IPS DF 6.9 (cell line): Measurements from ENCODE around the gene EHD2.
"Not testable (repeated sequence)": the region's sequence is repeated elsewhere in the genome, so short reads cannot be mapped to it uniquely, and the experiment has no call there.

Source experiments
- DNase-seq: peaks from one replicate; pipeline ENCODE4 v3.0.0-alpha.2; 2013; ENCODE audit warnings: low read depth, low spot score
- H3K27ac ChIP-seq: one replicate; pipeline ENCODE4 v1.5.1; 2013; ENCODE audit warnings: low read length, control low read depth
- H3K27me3 ChIP-seq: 2 replicates; pipeline ENCODE4 v1.6.1; 2013; ENCODE audit warnings: mild to moderate bottlenecking, low read length; ENCODE audit not compliant: control insufficient read depth, insufficient read depth
- H3K36me3 ChIP-seq: 2 replicates; pipeline ENCODE4 v1.6.1; 2013; ENCODE audit warnings: low read length; ENCODE audit not compliant: control insufficient read depth, insufficient read depth
- H3K4me1 ChIP-seq: 2 replicates; pipeline ENCODE4 v1.6.1; 2013; ENCODE audit warnings: low read length; ENCODE audit not compliant: control insufficient read depth, insufficient read depth
- H3K4me3 ChIP-seq: 2 replicates; pipeline ENCODE4 v1.5.1; 2013; ENCODE audit warnings: mild to moderate bottlenecking, low read length
- H3K9me3 ChIP-seq: 2 replicates; pipeline ENCODE4 v1.6.1; 2013; ENCODE audit warnings: low read length, inconsistent platforms; ENCODE audit not compliant: control insufficient read depth, insufficient read depth
- WGBS: extraction: QIAGEN DNeasy Blood & Tissue Kit; methylation state at CpG from one replicate; pipeline ENCODE4 v1.1.7; 2013; ENCODE audit warnings: mixed read lengths, missing lambda C conversion rate; ENCODE audit not compliant: insufficient read length, insufficient coverage; 5-methylcytosine and 5-hydroxymethylcytosine counted together

Gene EHD2

GRCh38 chr19:47729799-47730520, 16.7 kb downstream of the EHD2 start:
- Histone ChIP-seq H3K36me3 (no peaks in the 10 kb centered on the region), H3K27me3 (no peaks in the 10 kb centered on the region), H3K4me3 (peak overlapping the region; percentile 31; the same call in 1 of the 2 replicates), H3K9me3 (no peaks in the 10 kb centered on the region), H3K27ac (no peak overlapping the region), H3K4me1 (peaks cover 3% of the 10 kb centered on the region; the same call in 1 of the 2 replicates)
- no peak for DNase-seq
- WGBS = 100% methylated on average over 1 of the region's 30 CpGs

GRCh38 chr19:47730521-47730889, 17.3 kb downstream of the EHD2 start:
- no peak for DNase-seq
- Histone ChIP-seq H3K9me3 (no peaks in the 10 kb centered on the region), H3K27me3 (no peaks in the 10 kb centered on the region), H3K4me1 (peaks cover 3% of the 10 kb centered on the region; the same call in 1 of the 2 replicates), H3K36me3 (no peaks in the 10 kb centered on the region), H3K4me3 (peak overlapping the region; percentile 31; the same call in 1 of the 2 replicates), H3K27ac (no peak overlapping the region)
- WGBS = no CpG with 5 or more reads among the region's 8 CpGs

DNA sequence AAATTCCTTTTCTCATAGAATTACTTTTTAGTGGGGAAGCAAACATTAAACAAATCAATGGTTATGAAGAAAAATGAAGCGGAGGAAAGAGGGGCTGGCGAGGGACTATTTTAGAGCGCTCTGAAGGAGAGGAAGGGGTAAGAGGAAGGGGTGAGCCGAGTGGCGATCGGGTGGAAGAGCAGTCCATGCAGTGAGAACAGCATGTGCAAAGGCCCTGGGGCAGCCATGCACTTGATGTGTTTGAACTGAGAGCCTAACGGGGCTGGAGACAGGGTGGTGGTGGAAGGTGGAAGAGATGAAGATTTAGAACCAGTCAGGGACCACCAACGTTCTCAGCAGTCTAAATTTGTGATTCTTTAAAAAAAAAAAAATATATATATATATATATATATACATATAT, 17.7 kb downstream of the EHD2 start:
- no peaks in the 10 kb centered on the region for H3K36me3 ChIP-seq
- no peaks in the 10 kb centered on the region for H3K9me3 ChIP-seq
- no peaks in the 10 kb centered on the region for H3K27me3 ChIP-seq
- WGBS = 100% methylated on average over 3 of the region's 8 CpGs
- DNase-seq = no peak
- peaks cover 3% of the 10 kb centered on the region; the same call in 1 of the 2 replicates for H3K4me1 ChIP-seq
- H3K27ac ChIP-seq = no peak overlapping the region
- no peak overlapping the region for H3K4me3 ChIP-seq

GRCh38 chr19:47735131-47735530, 21.9 kb downstream of the EHD2 start:
- H3K4me1 ChIP-seq = 0 out of 2 replicates have a peak, but pooled peaks cover 1% of the 10 kb centered on the region
- no peaks in the 10 kb centered on the region for H3K9me3 ChIP-seq
- H3K36me3 ChIP-seq = no peaks in the 10 kb centered on the region
- no peak for DNase-seq
- no CpG with 5 or more reads among the region's 4 CpGs for WGBS
- H3K27me3 ChIP-seq = no peaks in the 10 kb centered on the region
- no peak overlapping the region for H3K4me3 ChIP-seq
- no peak overlapping the region for H3K27ac ChIP-seq

DNA sequence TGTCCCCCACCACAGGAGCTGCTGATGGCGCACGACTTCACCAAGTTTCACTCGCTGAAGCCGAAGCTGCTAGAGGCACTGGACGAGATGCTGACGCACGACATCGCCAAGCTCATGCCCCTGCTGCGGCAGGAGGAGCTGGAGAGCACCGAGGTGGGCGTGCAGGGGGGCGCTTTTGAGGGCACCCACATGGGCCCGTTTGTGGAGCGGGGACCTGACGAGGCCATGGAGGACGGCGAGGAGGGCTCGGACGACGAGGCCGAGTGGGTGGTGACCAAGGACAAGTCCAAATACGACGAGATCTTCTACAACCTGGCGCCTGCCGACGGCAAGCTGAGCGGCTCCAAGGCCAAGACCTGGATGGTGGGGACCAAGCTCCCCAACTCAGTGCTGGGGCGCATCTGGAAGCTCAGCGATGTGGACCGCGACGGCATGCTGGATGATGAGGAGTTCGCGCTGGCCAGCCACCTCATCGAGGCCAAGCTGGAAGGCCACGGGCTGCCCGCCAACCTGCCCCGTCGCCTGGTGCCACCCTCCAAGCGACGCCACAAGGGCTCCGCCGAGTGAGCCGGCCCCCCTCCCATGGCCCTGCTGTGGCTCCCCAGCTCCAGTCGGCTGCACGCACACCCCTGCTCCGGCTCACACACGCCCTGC, 27.8 kb downstream of the EHD2 start:
- no CpG with 5 or more reads among the region's 48 CpGs for WGBS
- H3K4me1 ChIP-seq = no peaks in the 10 kb centered on the region
- no peak overlapping the region for H3K4me3 ChIP-seq
- no peaks in the 10 kb centered on the region for H3K36me3 ChIP-seq
- H3K9me3 ChIP-seq = no peaks in the 10 kb centered on the region
- no peak overlapping the region for H3K27ac ChIP-seq
- H3K27me3 ChIP-seq = no peaks in the 10 kb centered on the region
- no peak for DNase-seq

- Histone ChIP-seq H3K27ac (no peak overlapping the region), H3K4me1 (no peaks in the 10 kb centered on the region), H3K36me3 (no peaks in the 10 kb centered on the region), H3K27me3 (no peaks in the 10 kb centered on the region), H3K4me3 (no peak overlapping the region; the same call in 1 of the 2 replicates), H3K9me3 (no peaks in the 10 kb centered on the region)
- DNase-seq = no peak
- no CpG with 5 or more reads among the region's 15 CpGs for WGBS
Measured at GRCh38 chr19:47741544-47742140, 28.4 kb downstream of the EHD2 start.

DNA sequence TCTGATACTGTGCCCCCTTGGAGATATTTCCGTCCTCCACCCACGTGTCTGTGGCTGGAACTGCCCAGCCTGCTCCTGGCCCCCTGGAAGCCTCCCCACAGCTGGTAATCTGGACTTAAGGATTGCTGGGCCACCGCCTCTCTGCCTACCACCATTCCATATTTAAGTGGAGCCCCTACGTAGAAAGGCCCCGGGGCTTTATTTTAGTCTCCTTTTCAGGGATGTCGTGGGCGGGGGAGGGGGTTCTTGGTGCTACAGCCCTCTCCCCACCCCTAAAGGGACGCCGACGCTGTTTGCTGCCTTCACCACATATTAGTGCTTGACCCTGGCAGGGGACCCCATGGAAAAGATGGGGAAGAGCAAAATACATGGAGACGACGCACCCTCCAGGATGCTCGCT, 29.4 kb downstream of the EHD2 start:
- H3K36me3 ChIP-seq = no peaks in the 10 kb centered on the region
- no CpG with 5 or more reads among the region's 13 CpGs for WGBS
- no peaks in the 10 kb centered on the region for H3K27me3 ChIP-seq
- no peak overlapping the region for H3K27ac ChIP-seq
- no peaks in the 10 kb centered on the region for H3K9me3 ChIP-seq
- no peak for DNase-seq
- no peaks in the 10 kb centered on the region for H3K4me1 ChIP-seq
- no peak overlapping the region for H3K4me3 ChIP-seq

DNA sequence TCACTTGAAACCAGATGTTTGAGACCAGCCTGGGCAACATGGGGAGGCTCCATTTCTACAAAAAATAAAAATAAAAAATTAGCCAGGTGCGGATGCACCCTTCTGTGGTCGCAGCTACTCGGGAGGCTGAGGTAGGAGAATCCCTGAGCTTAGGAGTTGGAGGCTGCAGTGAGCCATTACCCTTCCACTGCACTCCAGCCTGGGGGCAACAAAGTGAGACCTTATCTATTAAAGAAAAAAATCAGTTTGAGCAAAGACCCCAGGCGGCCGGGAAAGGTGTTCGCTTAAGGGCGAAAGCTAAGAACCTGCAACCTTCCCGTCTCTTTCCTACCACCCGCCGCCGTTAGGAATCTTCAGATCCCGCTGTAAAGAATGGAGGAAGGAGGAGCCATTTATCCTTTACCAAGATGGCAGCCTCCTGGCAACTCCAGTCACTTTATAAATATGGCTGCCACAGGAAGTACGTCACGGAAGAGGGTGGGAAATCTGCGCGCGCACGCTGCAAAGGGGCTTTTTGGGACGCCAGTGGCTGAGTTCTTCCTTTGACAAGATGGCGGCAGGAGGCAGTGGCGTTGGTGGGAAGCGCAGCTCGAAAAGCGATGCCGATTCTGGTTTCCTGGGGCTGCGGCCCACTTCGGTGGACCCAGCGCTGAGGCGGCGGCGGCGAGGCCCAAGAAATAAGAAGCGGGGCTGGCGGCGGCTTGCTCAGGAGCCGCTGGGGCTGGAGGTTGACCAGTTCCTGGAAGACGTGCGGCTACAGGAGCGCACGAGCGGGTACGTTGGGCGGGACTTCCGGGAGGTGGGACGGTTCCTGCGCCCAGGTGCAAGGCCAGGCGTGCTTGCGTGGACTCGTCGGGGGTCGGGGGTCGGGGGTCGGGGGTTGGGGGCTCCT, 32.0 kb downstream of the EHD2 start, which contains the start of gene NOP53:
TSS of gene NOP53 (plus strand) at position 537 of the 892 bp plus-strand sequence. CDS start at position 551, 14 bp downstream.
- no CpG with 5 or more reads among the region's 53 CpGs for WGBS
- H3K36me3 ChIP-seq = peaks cover 12% of the 10 kb centered on the region
- no peaks in the 10 kb centered on the region for H3K9me3 ChIP-seq
- H3K27me3 ChIP-seq = no peaks in the 10 kb centered on the region
- H3K4me3 ChIP-seq = peak within 1 kb of the TSS; percentile 83; the same call in 1 of the 2 replicates
- H3K4me1 ChIP-seq = no peaks in the 10 kb centered on the region
- peak; percentile 95 for DNase-seq
- H3K27ac ChIP-seq = no peak within 1 kb of the TSS

- not testable (repeated sequence) for H3K9me3 ChIP-seq, DNase-seq, H3K27ac ChIP-seq, H3K4me3 ChIP-seq, H3K4me1 ChIP-seq, H3K27me3 ChIP-seq
- WGBS = no CpG with 5 or more reads among the region's 17 CpGs
- peaks cover 21% of the 10 kb centered on the region for H3K36me3 ChIP-seq
Measured at GRCh38 chr19:47746129-47746528, 32.9 kb downstream of the EHD2 start.

GRCh38 chr19:47749326-47749725, 36.1 kb downstream of the EHD2 start:
- DNase-seq = no peak
- H3K9me3 ChIP-seq = no peaks in the 10 kb centered on the region
- no peak overlapping the region for H3K4me3 ChIP-seq
- no peak overlapping the region for H3K27ac ChIP-seq
- WGBS = no CpG with 5 or more reads among the region's 3 CpGs
- no peaks in the 10 kb centered on the region for H3K4me1 ChIP-seq
- H3K27me3 ChIP-seq = no peaks in the 10 kb centered on the region
- peaks cover 47% of the 10 kb centered on the region for H3K36me3 ChIP-seq
